RCC 7860 (cell line): ENCODE results near the gene CDK5RAP1.
A peak's percentile ranks its signal among the peaks of the same experiment; 100 is the strongest.

Experiments
- DNase-seq: peaks from one replicate; pipeline ENCODE4 v3.0.0-alpha.2; 2015; ENCODE audit warnings: low spot score
- FAIRE-seq: peaks from 2 replicates; lab custom pipeline; 2012; peaks lifted over from hg19 to GRCh38; lab: Jason Lieb, UNC

CDK5RAP1 gene

GRCh38 chr20:33423141-33423834 lies 22.0 kb upstream of the CDK5RAP1 start:
- DNase-seq (peak; percentile 65), FAIRE-seq (no peak)

GRCh38 chr20:33419140-33419974 lies 18.0 kb upstream of the CDK5RAP1 start:
- DNase-seq (no peak), FAIRE-seq (no peak)

- DNase-seq (no peak), FAIRE-seq (no peak)
Observed at GRCh38 chr20:33418033-33418432, 16.7 kb upstream of the CDK5RAP1 start.

GRCh38 chr20:33415948-33416347 lies 14.6 kb upstream of the CDK5RAP1 start:
- no peak for FAIRE-seq
- DNase-seq, result no peak

- DNase-seq (no peak), FAIRE-seq (no peak)
Observed at GRCh38 chr20:33412484-33412838, 11.1 kb upstream of the CDK5RAP1 start.

- FAIRE-seq, result no peak
- no peak for DNase-seq
Observed at GRCh38 chr20:33411711-33412483, 10.6 kb upstream of the CDK5RAP1 start.

GRCh38 chr20:33411242-33411641 lies 9.9 kb upstream of the CDK5RAP1 start:
- FAIRE-seq, result no peak
- no peak for DNase-seq

- DNase-seq (no peak), FAIRE-seq (no peak)
Observed at GRCh38 chr20:33410081-33410742, 8.9 kb upstream of the CDK5RAP1 start.

- DNase-seq (no peak), FAIRE-seq (no peak)
Observed at GRCh38 chr20:33408716-33409654, 7.7 kb upstream of the CDK5RAP1 start.

GRCh38 chr20:33408313-33408712 lies 7.0 kb upstream of the CDK5RAP1 start:
- FAIRE-seq, result no peak
- DNase-seq, result no peak

- DNase-seq (no peak), FAIRE-seq (no peak)
Observed at GRCh38 chr20:33407796-33408195, 6.5 kb upstream of the CDK5RAP1 start.

GRCh38 chr20:33407251-33407650 lies 5.9 kb upstream of the CDK5RAP1 start:
- FAIRE-seq (no peak), DNase-seq (no peak)

GRCh38 chr20:33404281-33404680 lies 3.0 kb upstream of the CDK5RAP1 start:
- DNase-seq (no peak), FAIRE-seq (no peak)

- no peak for DNase-seq
Observed at GRCh38 chr20:33401921-33402369, 626 bp upstream of the CDK5RAP1 start.

GRCh38 chr20:33400812-33401183 lies 521 bp downstream of the CDK5RAP1 start:
- FAIRE-seq (no peak), DNase-seq (no peak)

More at GRCh38 chr20:33401921-33402369, 626 bp upstream of the CDK5RAP1 start:
- FAIRE-seq, result no peak

GRCh38 chr20:33399924-33400323 lies 1.4 kb downstream of the CDK5RAP1 start:
- DNase-seq (no peak), FAIRE-seq (no peak)

GRCh38 chr20:33394718-33395117 lies 6.6 kb downstream of the CDK5RAP1 start:
- FAIRE-seq, result no peak

GRCh38 chr20:33393609-33394008 lies 7.7 kb downstream of the CDK5RAP1 start:
- no peak for FAIRE-seq

More at GRCh38 chr20:33394718-33395117, 6.6 kb downstream of the CDK5RAP1 start:
- DNase-seq, result no peak

GRCh38 chr20:33391722-33392415 lies 9.4 kb downstream of the CDK5RAP1 start:
- FAIRE-seq (no peak), DNase-seq (no peak)

More at GRCh38 chr20:33393609-33394008, 7.7 kb downstream of the CDK5RAP1 start:
- no peak for DNase-seq
